ENCODE data around the gene COL27A1.

DNA sequence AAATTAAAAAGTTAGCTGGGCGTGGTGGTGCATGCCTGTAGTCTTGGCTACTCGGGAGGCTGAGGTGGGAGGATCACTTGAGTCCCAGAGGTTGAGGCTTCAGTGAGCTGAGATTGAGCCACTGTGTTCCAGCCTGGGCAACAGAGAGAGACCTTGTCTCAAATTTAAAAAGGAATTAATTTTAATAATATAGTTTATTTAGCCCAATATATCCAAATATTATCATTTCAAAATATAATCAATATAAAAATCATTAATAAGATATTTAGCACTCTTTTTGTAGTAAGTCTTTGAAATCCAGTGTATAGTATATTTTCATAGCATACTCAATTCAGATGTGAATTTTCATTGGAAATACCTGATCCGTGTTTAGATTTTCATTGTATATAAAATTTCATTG, 124.4 kb downstream of the COL27A1 start:
- TF ChIP-seq CBX3 (IDR thresholded peaks at IDR 0.05; ENCODE audit: low read depth) (no peak), TCF7L2 (IDR thresholded peaks at IDR 0.05; ENCODE audit: borderline replicate concordance, extremely low read depth, insufficient read depth, insufficient read length) (no peak), EZH2 (IDR thresholded peaks at IDR 0.05) (no peak)

All from HCT116 (cell line).